Endothelial cell of umbilical vein (primary cell): ENCODE results near the gene ZNF488. TPM values are rescaled to one million over a fixed set of nuclear protein-coding genes. Genes with fewer than 3 reads are reported as not detected.

Experiments
- BruUV-seq: library from RNA; stranded (reverse); fragments of 400-500 nt; replicated peaks from 2 replicates; lab custom pipeline; 2021; lab: Mats Ljungman, UMichigan
- CTCF ChIA-PET: fragments of 300-600, 350-600 bp; sonication (Branson Sonifier 250); formaldehyde crosslinking; loops from one replicate; lab custom pipeline; 2021; ENCODE audit warnings: antibody characterized with exemption, inconsistent platforms; lab: Charles Lee
- POLR2A ChIA-PET: fragments of 300-600, 350-600 bp; sonication (Branson Sonifier 250); formaldehyde crosslinking; loops from one replicate; lab custom pipeline; 2021; ENCODE audit warnings: antibody characterized with exemption, inconsistent platforms; lab: Charles Lee
- DNase-seq: peaks from one replicate; pipeline ENCODE4 v3.0.0-alpha.2; 2011; ENCODE audit warnings: low read depth, low spot score
- FAIRE-seq: peaks from 2 replicates; lab custom pipeline; 2011; peaks lifted over from hg19 to GRCh38; lab: Jason Lieb, UNC
- H2AFZ ChIP-seq: 2 replicates; pipeline ENCODE4 v1.6.0; 2012; ENCODE audit warnings: low read depth, low read length, control low read depth, inconsistent platforms
- H3K27ac ChIP-seq: 2 replicates; pipeline ENCODE4 v1.5.1; 2011; ENCODE audit warnings: low read depth, mild to moderate bottlenecking, control low read depth, low read length, moderate library complexity; ENCODE audit not compliant: insufficient read depth
- H3K27me3 ChIP-seq, 2 experiments: 2 replicates each; pipeline versions ENCODE4 v1.6.0 to v1.6.1; 2011; ENCODE audit warnings: low read length in 2 of 2, mixed read lengths in 1 of 2; ENCODE audit not compliant: control insufficient read depth in 2 of 2, insufficient read depth in 2 of 2
- H3K36me3 ChIP-seq, 2 experiments: 2 replicates in 1 of 2; 3 replicates in 1 of 2; pipeline ENCODE4 v1.5.1; 2011; ENCODE audit warnings: low read length in 2 of 2, mild to moderate bottlenecking in 1 of 2, moderate library complexity in 1 of 2; ENCODE audit not compliant: control insufficient read depth in 2 of 2, insufficient read depth in 2 of 2; ENCODE audit errors: extremely low read depth in 1 of 2
- H3K4me1 ChIP-seq: 3 replicates; pipeline ENCODE4 v1.5.1; 2011; ENCODE audit warnings: mild to moderate bottlenecking, low read length; ENCODE audit not compliant: control insufficient read depth, insufficient read depth; ENCODE audit errors: extremely low read depth
- H3K4me2 ChIP-seq: 2 replicates; pipeline ENCODE4 v1.6.1; 2011; ENCODE audit warnings: low read length, control low read depth, mixed read lengths; ENCODE audit not compliant: insufficient read depth
- H3K4me3 ChIP-seq, 3 experiments: fragments of 200-600 bp in 1 of 3; sonication (generic), shearing (Covaris generic) in 1 of 3; replicated peaks in 1 of 3; 2 replicates each; pipeline ENCODE4 v1.5.1; 2011 to 2016; ENCODE audit warnings: control low read depth in 3 of 3, low read length in 3 of 3, mild to moderate bottlenecking in 2 of 3, inconsistent platforms in 1 of 3, low read depth in 1 of 3, moderate library complexity in 1 of 3; ENCODE audit not compliant: insufficient read depth in 1 of 3
- H3K79me2 ChIP-seq: 2 replicates; pipeline ENCODE4 v1.6.0; 2012; ENCODE audit warnings: low read length, inconsistent platforms; ENCODE audit not compliant: control insufficient read depth, insufficient read depth
- H3K9ac ChIP-seq: replicated peaks from 2 replicates; pipeline ENCODE3; 2011; ENCODE audit warnings: low read length, control low read depth; ENCODE audit not compliant: insufficient read depth; ENCODE audit errors: extremely low read depth
- H3K9me1 ChIP-seq: replicated peaks from 3 replicates; pipeline ENCODE4 v1.6.0; 2011; ENCODE audit warnings: mild to moderate bottlenecking, low read length; ENCODE audit not compliant: control insufficient read depth, insufficient read depth; ENCODE audit errors: extremely low read depth
- H3K9me3 ChIP-seq: replicated peaks from 2 replicates; pipeline ENCODE4 v1.5.1; 2012; ENCODE audit warnings: low read length, inconsistent platforms; ENCODE audit not compliant: control insufficient read depth, insufficient read depth
- H4K20me1 ChIP-seq: replicated peaks from 2 replicates; pipeline ENCODE3; 2011; ENCODE audit warnings: mild to moderate bottlenecking, low read length; ENCODE audit not compliant: control insufficient read depth, insufficient read depth; ENCODE audit errors: extremely low read depth
- CTCF ChIP-seq, 2 donors: IDR thresholded peaks; 1 replicate in 1 of 2; 2 replicates in 1 of 2; pipeline ENCODE4 v1.5.1; 2011; ENCODE audit warnings: low read length in 2 of 2, mild to moderate bottlenecking in 2 of 2, moderate library complexity in 2 of 2, control low read depth in 1 of 2, inconsistent platforms in 1 of 2, low read depth in 1 of 2; ENCODE audit not compliant: insufficient read depth in 1 of 2; ENCODE audit errors: extremely low read depth in 1 of 2
- EZH2 ChIP-seq: IDR thresholded peaks from 2 replicates; pipeline ENCODE4 v1.6.1; 2012; ENCODE audit warnings: borderline replicate concordance, low read depth, mild to moderate bottlenecking, moderate library complexity, low read length, inconsistent platforms; ENCODE audit not compliant: severe bottlenecking
- FOS ChIP-seq: IDR thresholded peaks from 2 replicates; pipeline ENCODE4 v1.6.1; 2011; ENCODE audit warnings: mild to moderate bottlenecking, low read length, moderate library complexity, borderline replicate concordance; ENCODE audit not compliant: insufficient read depth
- GATA2 ChIP-seq: IDR thresholded peaks from 2 replicates; pipeline ENCODE4 v1.7.0; 2011; ENCODE audit warnings: low read depth, mild to moderate bottlenecking, moderate library complexity, mixed read lengths, low read length; ENCODE audit not compliant: insufficient read length, insufficient read depth
- JUN ChIP-seq: IDR thresholded peaks from 2 replicates; pipeline ENCODE4 v1.6.1; 2011; ENCODE audit warnings: borderline replicate concordance, low read depth; ENCODE audit not compliant: insufficient read length, insufficient read depth
- MAX ChIP-seq: IDR thresholded peaks from 2 replicates; pipeline ENCODE4 v1.6.1; 2011; ENCODE audit not compliant: insufficient read depth, insufficient read length
- MYC ChIP-seq: IDR thresholded peaks from one replicate; pipeline ENCODE4 v1.6.1; 2011; ENCODE audit warnings: mild to moderate bottlenecking, low read depth, low read length
- POLR2A ChIP-seq: IDR thresholded peaks from 2 replicates; pipeline ENCODE4 v1.6.1; 2012; ENCODE audit warnings: low read depth, mild to moderate bottlenecking, control low read depth, low read length
- dilution Hi-C: fragments of 300-500 bp; cut with MboI; formaldehyde crosslinking; loops from one replicate; pipeline ENCODE4 v1.15.0; 2019; ENCODE audit warnings: low sequenced_read_pairs; ENCODE audit not compliant: extremely low pct_ligation_motif_present
- intact Hi-C: fragments of 100-400 bp; cut with micrococcal nuclease; formaldehyde crosslinking; loops from one replicate; pipeline ENCODE4 v1.10.0; 2022
- polyA plus RNA-seq, 4 experiments: library from polyadenylated mRNA; depleted of rRNA in 3 of 4; stranded (reverse) in 3 of 4; unstranded in 1 of 4; fragments of >200 nt; gene quantifications; 2 replicates each; pipeline versions ENCODE4 v1.2.1 to v1.2.3, GENCODE V29; 2011 to 2012; ENCODE audit warnings: missing spikeins in 1 of 4
- total RNA-seq: library from RNA; stranded (reverse); gene quantifications from 2 replicates; pipeline ENCODE4 v1.2.3, GENCODE V29; 2021

The ZNF488 gene
- total and polyA plus RNA-seq, 2 donors (not counting 3 experiments of a cell fraction or from before 2014, with no cell fraction given) = 0.21 to 0.38 TPM

GRCh38 chr10:47405857-47406547, 21.9 kb upstream of the ZNF488 start:
- Histone ChIP-seq H2AFZ (no peak overlapping the region), H3K27ac (no peak overlapping the region), H3K9me1 (no peaks in the 10 kb centered on the region), H3K9me3 (no peaks in the 10 kb centered on the region), H3K27me3 (no peaks in the 10 kb centered on the region), H3K9ac (no peak overlapping the region), H3K79me2 (no peaks in the 10 kb centered on the region), H3K36me3 (no peaks in the 10 kb centered on the region), H3K4me2 (no peak overlapping the region), H3K4me1 (peaks cover 18% of the 10 kb centered on the region), H4K20me1 (no peaks in the 10 kb centered on the region), H3K4me3 (no peak overlapping the region)
- POLR2A ChIA-PET = no interaction called here
- dilution Hi-C loops = no loop called here
- BruUV-seq = no TSS peak
- FAIRE-seq (no peak), DNase-seq (no peak)
- intact Hi-C loops = no loop called here
- CTCF ChIA-PET = no interaction called here
- no peak for TF ChIP-seq GATA2
- no peak for TF ChIP-seq POLR2A
- TF ChIP-seq FOS = no peak
- TF ChIP-seq JUN = no peak
- no peak for TF ChIP-seq MAX
- no peak for TF ChIP-seq EZH2
- no peak for TF ChIP-seq CTCF (IDR thresholded peaks at IDR 0.05; ENCODE audit: extremely low read depth in 1 of 2, insufficient read depth in 1 of 2, low read depth in 1 of 2, low read length in 2 of 2)
- no peak for TF ChIP-seq MYC
